Motor neuron (in vitro differentiated cells): Measurements from ENCODE around the gene MYRF. TPM values are rescaled to one million over a fixed set of nuclear protein-coding genes. Genes with fewer than 3 reads are reported as not detected.

ENCODE experiments used
- ATAC-seq, 8 experiments: fragments of 200-7000 bp; cut with Tn5 transposase; replicated peaks in 6 of 8; 2 replicates each; pipeline ENCODE4 v1.8.0; 2021; ENCODE audit warnings: mild to moderate bottlenecking in 8 of 8, moderate library complexity in 8 of 8
- H3K27ac ChIP-seq, 2 donors: fragments of 250-450 bp; sonication (Bioruptor Pico); 2 replicates each; pipeline ENCODE4 v1.9.0; 2021; ENCODE audit warnings: antibody characterized with exemption in 2 of 2, mild to moderate bottlenecking in 2 of 2, moderate library complexity in 1 of 2
- H3K4me1 ChIP-seq, 2 donors: fragments of 250-450 bp; sonication (Bioruptor Pico); replicated peaks in 1 of 2; 2 replicates each; pipeline ENCODE4 v1.6.1; 2021; ENCODE audit warnings: antibody characterized with exemption in 2 of 2, mild to moderate bottlenecking in 2 of 2, moderate library complexity in 1 of 2
- H3K4me3 ChIP-seq, 5 donors: fragments of 250-450 bp; sonication (Bioruptor Pico); 2 replicates each; pipeline ENCODE4 v1.9.0; 2021; ENCODE audit warnings: antibody characterized with exemption in 5 of 5, mild to moderate bottlenecking in 5 of 5, moderate library complexity in 4 of 5
- WGBS, 10 experiments: fragments of 450-650 bp; shearing (Covaris generic); methylation state at CpG; one replicate each; pipeline ENCODE4 v1.0.0; 2022; 5-methylcytosine and 5-hydroxymethylcytosine counted together
- in situ Hi-C, 9 experiments: fragments of 400-800 bp; cut with MboI; loops; one replicate each; pipeline ENCODE4 v1.15.0; 2021; ENCODE audit warnings: low sequenced_read_pairs in 9 of 9, low pct_unique_long_range_greater_than_20kb in 2 of 9; ENCODE audit not compliant: unreplicated experiment in 9 of 9
- total RNA-seq, 8 experiments: library from RNA; unstranded; fragments of 300-600 nt; gene quantifications; 2 replicates each; pipeline versions ENCODE4 v1.2.3 to v1.2.4, GENCODE V29; 2022

The MYRF gene
- total RNA-seq, 8 experiments from 2014 or later: 0.92 to 4.0 (median 2.3) TPM

GRCh38 chr11:61817471-61818202 lies 65.2 kb downstream of the MYRF start:
- H3K4me1 ChIP-seq: peaks cover 11 to 14% of the 10 kb centered on the region in 2 donors
- peak overlapping the region; percentile 47 to 76 (median 69) for H3K4me3 ChIP-seq
- ATAC-seq: no peak
- in situ Hi-C loops: no loop called here
- peak overlapping the region; percentile 80 to 85 for H3K27ac ChIP-seq
- 24 to 100% (median 41%) methylated on average over 1 to 5 of the region's 6 CpGs; no CpG with 5 or more reads in 1 of the 10 experiments for WGBS, 10 experiments

GRCh38 chr11:61820174-61820573 lies 67.7 kb downstream of the MYRF start:
- Histone ChIP-seq H3K27ac (no peak overlapping the region), H3K4me1 (peaks cover 6 to 8% of the 10 kb centered on the region in 2 donors), H3K4me3 (no peak overlapping the region)
- ATAC-seq: peak in 2 of 8 experiments; percentile 11 to 16
- 0 to 100% (median 90%) methylated on average over 1 to 2 of the region's 2 CpGs; no CpG with 5 or more reads in 3 of the 10 experiments for WGBS, 10 experiments
- in situ Hi-C loops: no loop called here

GRCh38 chr11:61826930-61827570 lies 74.6 kb downstream of the MYRF start:
- 4 to 20% (median 7%) methylated on average over 2 to 5 of the region's 23 CpGs; no CpG with 5 or more reads in 7 of the 10 experiments for WGBS, 10 experiments
- ATAC-seq: peak in 5 of 8 experiments; percentile 1 to 6 (median 3)
- Histone ChIP-seq H3K4me1 (peaks cover 31 to 36% of the 10 kb centered on the region in 2 donors), H3K4me3 (peak overlapping the region; percentile 57 to 93 (median 90)), H3K27ac (peak overlapping the region; percentile 97 to 98)
- in situ Hi-C loops: no loop called here

DNA sequence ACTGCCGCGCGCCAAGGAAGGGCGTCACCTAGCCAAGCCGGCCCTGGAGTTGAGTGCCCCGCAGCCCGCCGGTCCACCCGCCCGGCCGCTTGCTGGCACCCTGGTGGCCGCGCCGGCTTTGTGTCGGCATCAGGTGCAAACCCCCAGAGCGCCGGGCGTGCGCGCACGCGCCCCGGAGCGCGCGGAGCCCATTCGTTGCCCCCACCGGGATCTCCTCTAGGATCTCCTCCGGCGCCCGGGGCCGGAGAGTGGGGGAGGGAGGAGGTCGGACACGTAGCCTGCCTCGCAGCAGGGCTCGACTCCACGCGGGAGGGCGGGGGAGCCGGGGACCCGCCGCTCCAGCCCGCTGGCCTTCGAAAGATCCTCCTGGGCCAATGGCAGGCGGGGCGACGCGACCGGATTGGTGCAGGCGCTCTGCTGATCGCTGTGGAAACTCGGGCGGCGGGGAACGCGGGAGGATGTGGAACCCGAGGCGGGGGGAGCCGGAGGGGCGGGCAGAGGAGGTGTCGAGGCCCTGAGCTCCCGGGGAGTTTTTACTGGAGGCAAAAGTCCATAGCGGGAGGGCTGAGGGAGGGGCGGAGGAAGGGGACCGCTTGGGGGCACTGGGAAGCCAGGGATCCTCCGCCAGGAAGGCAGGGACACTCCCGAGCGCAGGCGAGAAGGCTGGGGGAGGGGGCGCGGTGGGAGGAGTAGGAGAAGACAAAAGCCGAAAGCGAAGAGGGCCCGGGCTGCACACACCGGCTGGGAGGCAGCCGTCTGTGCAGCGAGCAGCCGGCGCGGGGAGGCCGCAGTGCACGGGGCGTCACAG lies 75.3 kb downstream of the MYRF start, which contains the start of gene FADS2:
FADS2 (plus strand) TSS at position 730 of the 808 bp plus-strand sequence. CDS start 91 bp downstream, outside the sequence.
- ATAC-seq: peak; percentile 79 to 89 (median 85)
- Histone ChIP-seq H3K27ac (peak within 1 kb of the TSS; percentile 97 to 98), H3K4me1 (peaks cover 38 to 43% of the 10 kb centered on the region in 2 donors), H3K4me3 (peak within 1 kb of the TSS; percentile 57 to 93 (median 90))
- 0 to 3% (median 0%) methylated on average over 2 to 14 of the region's 83 CpGs; no CpG with 5 or more reads in 7 of the 10 experiments for WGBS, 10 experiments
- in situ Hi-C loops: no loop called here

DNA sequence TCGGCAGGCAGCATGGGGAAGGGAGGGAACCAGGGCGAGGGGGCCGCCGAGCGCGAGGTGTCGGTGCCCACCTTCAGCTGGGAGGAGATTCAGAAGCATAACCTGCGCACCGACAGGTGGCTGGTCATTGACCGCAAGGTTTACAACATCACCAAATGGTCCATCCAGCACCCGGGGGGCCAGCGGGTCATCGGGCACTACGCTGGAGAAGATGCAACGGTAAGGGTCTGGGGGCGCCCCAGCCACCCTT lies 75.9 kb downstream of the MYRF start:
- H3K4me1 ChIP-seq: peaks cover 38 to 43% of the 10 kb centered on the region in 2 donors
- in situ Hi-C loops: no loop called here
- WGBS, 10 experiments: no CpG with 5 or more reads among the region's 16 CpGs
- ATAC-seq: no peak
- peak overlapping the region; percentile 97 to 98 for H3K27ac ChIP-seq
- peak overlapping the region; percentile 57 to 93 (median 90) for H3K4me3 ChIP-seq

- H3K27ac ChIP-seq: peak overlapping the region; percentile 97 to 98
- peak overlapping the region; percentile 57 to 93 (median 90) for H3K4me3 ChIP-seq
- peak; percentile 4 to 23 (median 10) for ATAC-seq
- H3K4me1 ChIP-seq: peaks cover 43 to 47% of the 10 kb centered on the region in 2 donors
- 0 to 4% (median 0%) methylated on average over 10 to 24 of the region's 55 CpGs; no CpG with 5 or more reads in 6 of the 10 experiments for WGBS, 10 experiments
- in situ Hi-C loops: no loop called here
Measured at GRCh38 chr11:61828629-61829407, 76.4 kb downstream of the MYRF start.

DNA sequence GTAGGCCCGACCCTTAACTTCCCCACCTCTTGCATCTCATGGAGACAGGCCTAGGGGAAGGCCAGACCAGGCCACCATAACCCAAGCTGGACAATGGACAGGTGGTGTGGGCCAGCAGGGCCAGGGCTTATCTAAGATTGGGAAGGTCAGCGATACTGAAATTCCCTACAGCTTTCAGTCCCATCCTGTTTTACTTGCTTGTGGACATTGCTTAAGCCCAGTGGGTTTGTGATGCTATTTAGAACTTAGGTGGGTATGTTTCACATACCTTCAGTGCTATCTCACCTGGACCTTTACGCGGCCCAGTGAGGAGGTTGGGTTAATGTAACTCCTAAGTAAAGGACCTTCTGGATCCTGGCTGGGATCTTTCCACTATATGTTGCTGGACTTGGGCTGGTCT lies 77.4 kb downstream of the MYRF start:
- ATAC-seq: no peak
- peak overlapping the region; percentile 57 to 93 (median 90) for H3K4me3 ChIP-seq
- peak overlapping the region in 1 of 2 donors; percentile 98 for H3K27ac ChIP-seq
- in situ Hi-C loops: no loop called here
- H3K4me1 ChIP-seq: peaks cover 53 to 57% of the 10 kb centered on the region in 2 donors
- 12 to 86% (median 51%) methylated on average over 1 to 4 of the region's 4 CpGs; no CpG with 5 or more reads in 4 of the 10 experiments for WGBS, 10 experiments

- 2 to 73% (median 29%) methylated on average over 2 to 8 of the region's 8 CpGs; no CpG with 5 or more reads in 1 of the 10 experiments for WGBS, 10 experiments
- no peak overlapping the region for H3K27ac ChIP-seq
Measured at GRCh38 chr11:61830237-61831105, 78.0 kb downstream of the MYRF start.

GRCh38 chr11:61832207-61832606 lies 79.8 kb downstream of the MYRF start:
- Histone ChIP-seq H3K27ac (peak overlapping the region in 1 of 2 donors; percentile 28), H3K4me1 (peaks cover 49 to 54% of the 10 kb centered on the region in 2 donors), H3K4me3 (no peak overlapping the region)
- in situ Hi-C loops: no loop called here
- WGBS, 10 experiments: 90 to 94% methylated on average over 2 to 3 of the region's 4 CpGs; no CpG with 5 or more reads in 8 of the 10 experiments
- no peak for ATAC-seq

More at GRCh38 chr11:61830237-61831105, 78.0 kb downstream of the MYRF start:
- ATAC-seq: no peak
- H3K4me1 ChIP-seq: peaks cover 59 to 63% of the 10 kb centered on the region in 2 donors
- in situ Hi-C loops: no loop called here
- peak overlapping the region; percentile 57 to 93 (median 90) for H3K4me3 ChIP-seq

DNA sequence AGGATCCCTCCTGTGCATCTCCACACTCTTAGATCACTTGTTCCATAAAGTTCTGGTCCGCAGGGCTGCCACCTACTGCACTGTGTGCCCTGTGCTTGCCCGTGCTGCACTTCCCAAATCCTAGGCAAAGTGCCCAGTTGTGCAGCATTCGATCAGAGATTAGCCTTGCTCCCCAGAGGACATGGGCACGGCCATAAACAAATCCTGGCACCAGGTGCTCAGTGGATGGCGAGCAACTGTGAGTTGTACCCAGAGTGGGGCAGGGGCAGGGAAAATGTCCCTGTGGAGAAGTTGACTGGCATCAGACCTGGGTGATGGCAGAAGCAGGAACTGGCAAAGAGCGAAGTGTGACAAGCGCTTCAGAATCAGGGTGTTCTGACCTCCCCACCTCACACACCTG lies 80.3 kb downstream of the MYRF start:
- Histone ChIP-seq H3K4me3 (no peak overlapping the region), H3K27ac (no peak overlapping the region), H3K4me1 (peaks cover 49 to 52% of the 10 kb centered on the region in 2 donors)
- in situ Hi-C loops: no loop called here
- 79 to 92% (median 80%) methylated on average over 2 to 7 of the region's 7 CpGs; no CpG with 5 or more reads in 7 of the 10 experiments for WGBS, 10 experiments
- no peak for ATAC-seq

- no peak overlapping the region for H3K4me3 ChIP-seq
- WGBS, 10 experiments: 83 to 100% (median 90%) methylated on average over 1 to 3 of the region's 11 CpGs; no CpG with 5 or more reads in 4 of the 10 experiments
- no peak overlapping the region for H3K27ac ChIP-seq
- ATAC-seq: no peak
- peaks cover 49 to 52% of the 10 kb centered on the region in 2 donors for H3K4me1 ChIP-seq
- in situ Hi-C loops: no loop called here
Measured at GRCh38 chr11:61833471-61833870, 81.0 kb downstream of the MYRF start.
